Stimulated activated naive CD4-positive, alpha-beta T cell (primary cell): ENCODE data around the gene TMEM38B.
A peak's percentile ranks its signal among the peaks of the same experiment; 100 is the strongest.

ENCODE experiments used
- DNase-seq, 6 experiments: peaks; one replicate each; lab custom pipeline; 2025; lab: John Stamatoyannopoulos, UW

The TMEM38B gene

GRCh38 chr9:105694190-105694847 is at the start of gene TMEM38B:
Gene TMEM38B (plus strand): TSS chr9:105694541. CDS start chr9:105694661, 120 bp downstream.
- peak; percentile 68 to 87 (median 72) for DNase-seq

- DNase-seq: no peak
Measured at GRCh38 chr9:105646879-105647594, 47.3 kb upstream of the TMEM38B start.

- no peak for DNase-seq
Measured at GRCh38 chr9:105647595-105648349, 46.6 kb upstream of the TMEM38B start.

GRCh38 chr9:105651806-105652205 is 42.5 kb upstream of the TMEM38B start:
- no peak for DNase-seq

- no peak for DNase-seq
Measured at GRCh38 chr9:105656131-105656921, 38.0 kb upstream of the TMEM38B start.

GRCh38 chr9:105658351-105658750 is 36.0 kb upstream of the TMEM38B start:
- no peak for DNase-seq

GRCh38 chr9:105661011-105661410 is 33.3 kb upstream of the TMEM38B start:
- no peak for DNase-seq

GRCh38 chr9:105662184-105663104 is 31.9 kb upstream of the TMEM38B start, which contains the start of gene TAL2:
Gene TAL2 (plus strand): TSS chr9:105662457. CDS start chr9:105662497, 40 bp downstream.
- no peak for DNase-seq

GRCh38 chr9:105663914-105664313 is 30.4 kb upstream of the TMEM38B start:
- DNase-seq: no peak

- no peak for DNase-seq
Measured at GRCh38 chr9:105667867-105668266, 26.5 kb upstream of the TMEM38B start.

- DNase-seq: no peak
Measured at GRCh38 chr9:105670315-105670714, 24.0 kb upstream of the TMEM38B start.

- no peak for DNase-seq
Measured at GRCh38 chr9:105670775-105671174, 23.6 kb upstream of the TMEM38B start.

GRCh38 chr9:105672711-105673234 is 21.6 kb upstream of the TMEM38B start:
- DNase-seq: no peak

- no peak for DNase-seq
Measured at GRCh38 chr9:105673850-105674387, 20.4 kb upstream of the TMEM38B start.

GRCh38 chr9:105676351-105676923 is 17.9 kb upstream of the TMEM38B start:
- DNase-seq: no peak

- DNase-seq: no peak
Measured at GRCh38 chr9:105678163-105678562, 16.2 kb upstream of the TMEM38B start.

- DNase-seq: no peak
Measured at GRCh38 chr9:105678781-105679180, 15.6 kb upstream of the TMEM38B start.

GRCh38 chr9:105679257-105680022 is 14.9 kb upstream of the TMEM38B start:
- DNase-seq: no peak

GRCh38 chr9:105681313-105681712 is 13.0 kb upstream of the TMEM38B start:
- DNase-seq: no peak
